Effector memory CD8-positive, alpha-beta T cell (primary cell): ENCODE data around the gene PSEN2.
A peak's percentile ranks its signal among the peaks of the same experiment; 100 is the strongest.
"Not testable (repeated sequence)": the region's sequence is repeated elsewhere in the genome, so short reads cannot be mapped to it uniquely, and the experiment has no call there.

Experiments
- ATAC-seq: fragments of 150-1000 bp; cut with Tn5 transposase; replicated peaks from 2 replicates; pipeline ENCODE4 v1.10.0; 2021; ENCODE audit warnings: mild to moderate bottlenecking, moderate library complexity
- DNase-seq, 3 experiments: peaks; one replicate each; pipeline ENCODE4 v3.0.0; 2021
- H3K27ac Mint-ChIP-seq, 2 donors: one replicate each; pipeline ENCODE4 v1.8.0; 2022; ENCODE audit warnings: mild to moderate bottlenecking in 2 of 2, mixed read lengths in 2 of 2, moderate library complexity in 2 of 2
- H3K27me3 Mint-ChIP-seq, 2 donors: one replicate each; pipeline ENCODE4 v1.8.0; 2022; ENCODE audit warnings: mixed read lengths in 2 of 2
- H3K36me3 Mint-ChIP-seq: one replicate; pipeline ENCODE4 v1.8.0; 2022; ENCODE audit warnings: mild to moderate bottlenecking, moderate library complexity, mixed read lengths; ENCODE audit not compliant: insufficient read depth
- H3K4me1 Mint-ChIP-seq, 2 donors: one replicate each; pipeline ENCODE4 v1.8.0; 2022; ENCODE audit warnings: low read depth in 2 of 2, mixed read lengths in 2 of 2
- H3K4me3 Mint-ChIP-seq, 2 donors: one replicate each; pipeline ENCODE4 v1.8.0; 2022; ENCODE audit warnings: mild to moderate bottlenecking in 2 of 2, mixed read lengths in 2 of 2, moderate library complexity in 2 of 2
- H3K9me3 Mint-ChIP-seq, 2 donors: one replicate each; pipeline ENCODE4 v1.8.0; 2022; ENCODE audit warnings: mixed read lengths in 2 of 2

Gene PSEN2

DNA sequence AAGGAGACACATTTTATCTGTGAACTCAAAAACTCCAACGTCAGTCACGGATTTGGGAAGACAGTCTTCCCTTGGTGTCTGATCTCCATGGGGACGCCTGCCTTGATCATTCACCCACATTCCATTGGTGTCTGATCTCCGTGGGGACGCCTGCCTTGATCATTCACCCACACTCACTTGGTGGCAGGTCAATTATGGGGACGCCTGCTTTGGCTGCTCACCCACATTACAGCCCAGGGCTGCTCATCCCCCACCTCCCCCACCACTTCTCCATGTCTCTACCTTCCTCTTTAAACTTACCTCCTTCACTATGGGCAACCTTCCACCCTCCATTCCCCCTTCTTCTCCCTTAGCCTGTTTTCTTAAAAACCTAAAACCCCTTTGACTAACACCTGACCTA lies 36.2 kb upstream of the PSEN2 start:
- H3K36me3 Mint-ChIP-seq, DNase-seq, ATAC-seq, H3K4me1 Mint-ChIP-seq, H3K27ac Mint-ChIP-seq, H3K4me3 Mint-ChIP-seq, H3K9me3 Mint-ChIP-seq: not testable (repeated sequence)
- H3K27me3 Mint-ChIP-seq = peaks cover 10 to 26% of the 10 kb centered on the region in 2 donors

DNA sequence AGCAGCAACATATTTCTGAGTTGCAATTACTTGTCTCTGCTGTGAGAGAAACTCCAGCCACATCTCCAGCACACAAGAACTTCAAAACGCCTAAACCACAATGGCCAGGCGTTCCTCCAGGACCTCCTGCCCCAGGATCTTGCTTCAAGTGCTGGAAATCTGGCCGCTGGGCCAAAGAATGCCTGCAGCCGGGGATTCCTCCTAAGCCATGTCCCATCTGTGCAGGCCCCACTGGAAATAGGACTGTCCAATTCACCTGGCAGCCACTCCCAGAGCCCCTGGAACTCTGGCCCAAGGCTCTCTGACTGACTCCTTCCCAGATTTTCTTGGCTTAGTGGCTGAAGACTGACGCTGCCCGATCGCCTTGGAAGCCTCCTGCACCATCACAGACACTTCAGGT lies 35.0 kb upstream of the PSEN2 start:
- H3K27me3 Mint-ChIP-seq = peaks cover 9 to 26% of the 10 kb centered on the region in 2 donors
- H3K4me1 Mint-ChIP-seq, H3K36me3 Mint-ChIP-seq, H3K9me3 Mint-ChIP-seq, ATAC-seq, H3K27ac Mint-ChIP-seq, H3K4me3 Mint-ChIP-seq, DNase-seq: not testable (repeated sequence)

DNA sequence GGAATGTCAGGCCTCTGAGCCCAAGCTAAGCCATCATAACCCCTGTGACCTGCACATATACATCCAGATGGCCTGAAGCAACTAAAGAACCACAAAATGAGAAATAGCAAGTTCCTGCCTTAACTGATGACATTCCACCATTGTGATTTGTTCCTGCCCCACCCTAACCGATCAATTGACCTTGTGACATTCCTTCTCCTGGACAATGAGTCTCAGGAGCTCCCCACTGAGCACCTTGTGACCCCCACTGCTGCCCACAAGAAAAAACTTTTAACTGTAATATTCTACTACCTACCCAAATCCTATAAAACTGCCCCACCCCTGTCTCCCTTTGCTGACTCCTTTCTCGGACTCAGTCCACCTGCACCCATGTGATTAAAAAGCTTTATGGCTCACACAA lies 32.5 kb upstream of the PSEN2 start:
- not testable (repeated sequence) for ATAC-seq, H3K27ac Mint-ChIP-seq, H3K4me3 Mint-ChIP-seq

GRCh38 chr1:226838456-226838855 lies 32.0 kb upstream of the PSEN2 start:
- Mint-ChIP-seq H3K9me3 (no peaks in the 10 kb centered on the region), H3K27me3 (peaks cover 0 to 17% of the 10 kb centered on the region in 2 donors), H3K4me1 (no peaks in the 10 kb centered on the region), H3K4me3 (no peak overlapping the region), H3K27ac (no peak overlapping the region), H3K36me3 (no peaks in the 10 kb centered on the region)
- ATAC-seq (no peak), DNase-seq (no peak)

More for the DNA sequence above, 32.5 kb upstream of the PSEN2 start:
- H3K36me3 Mint-ChIP-seq, DNase-seq, H3K4me1 Mint-ChIP-seq, H3K9me3 Mint-ChIP-seq: not testable (repeated sequence)
- peaks cover 0 to 19% of the 10 kb centered on the region in 2 donors for H3K27me3 Mint-ChIP-seq

- DNase-seq = no peak
- no peak overlapping the region for H3K27ac Mint-ChIP-seq
These were observed 24.8 kb upstream of the PSEN2 start for GRCh38 chr1:226845624-226846023.

DNA sequence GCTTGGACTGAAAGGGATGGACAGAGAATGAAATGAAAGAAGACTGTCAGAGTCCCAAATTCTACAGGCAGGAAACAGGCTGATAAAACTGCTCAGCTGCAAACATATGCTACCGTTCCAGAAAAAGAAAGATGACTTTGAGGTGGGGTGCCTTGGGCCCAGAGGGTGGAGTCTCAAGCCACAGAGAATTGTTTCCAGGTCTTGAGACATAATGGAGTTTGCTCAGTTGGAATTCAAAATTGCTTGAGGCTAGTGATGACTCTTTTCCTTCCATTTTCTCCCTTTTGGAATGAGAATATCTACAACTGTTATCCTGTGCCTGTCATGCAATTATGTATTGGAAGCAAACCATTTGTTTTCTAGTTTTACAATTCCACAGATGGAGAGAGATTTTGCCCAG lies 23.6 kb upstream of the PSEN2 start:
- DNase-seq (no peak), ATAC-seq (no peak)
- Mint-ChIP-seq H3K27me3 (no peaks in the 10 kb centered on the region), H3K9me3 (no peaks in the 10 kb centered on the region), H3K36me3 (no peaks in the 10 kb centered on the region), H3K27ac (no peak overlapping the region), H3K4me3 (no peak overlapping the region), H3K4me1 (peaks cover 0 to 4% of the 10 kb centered on the region in 2 donors)

More at GRCh38 chr1:226845624-226846023, 24.8 kb upstream of the PSEN2 start:
- peaks cover 0 to 4% of the 10 kb centered on the region in 2 donors for H3K4me1 Mint-ChIP-seq
- no peaks in the 10 kb centered on the region for H3K36me3 Mint-ChIP-seq
- no peaks in the 10 kb centered on the region for H3K9me3 Mint-ChIP-seq
- ATAC-seq = no peak
- H3K27me3 Mint-ChIP-seq = no peaks in the 10 kb centered on the region
- H3K4me3 Mint-ChIP-seq = no peak overlapping the region

- ATAC-seq, H3K4me3 Mint-ChIP-seq, H3K27ac Mint-ChIP-seq, H3K36me3 Mint-ChIP-seq, H3K4me1 Mint-ChIP-seq, H3K9me3 Mint-ChIP-seq, DNase-seq: not testable (repeated sequence)
- peaks cover 0 to 12% of the 10 kb centered on the region in 2 donors for H3K27me3 Mint-ChIP-seq
These were observed 15.9 kb upstream of the PSEN2 start for GRCh38 chr1:226854548-226854947.

DNA sequence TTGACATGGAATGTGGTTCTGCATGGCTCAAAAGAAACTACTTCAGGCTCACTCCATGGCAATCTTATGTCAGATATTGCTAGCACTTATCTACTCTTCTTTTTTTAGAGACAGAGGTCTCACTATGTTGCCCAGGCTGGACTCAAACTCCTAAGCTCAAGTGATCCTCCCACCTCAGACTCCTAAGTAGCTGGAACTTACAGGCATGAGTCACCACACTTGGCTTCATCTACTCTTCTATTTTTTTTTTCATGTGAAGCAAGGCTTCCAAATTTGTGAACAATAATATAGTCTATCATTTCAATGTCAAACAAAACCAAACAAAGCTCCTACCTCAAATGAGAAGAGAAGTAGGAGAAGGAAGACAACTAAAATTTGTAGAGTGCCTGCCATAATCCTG lies 7.5 kb upstream of the PSEN2 start:
- no peaks in the 10 kb centered on the region for H3K36me3 Mint-ChIP-seq
- H3K27ac Mint-ChIP-seq = no peak overlapping the region
- no peaks in the 10 kb centered on the region for H3K9me3 Mint-ChIP-seq
- DNase-seq (no peak), ATAC-seq (no peak)
- no peak overlapping the region for H3K4me3 Mint-ChIP-seq
- no peaks in the 10 kb centered on the region for H3K4me1 Mint-ChIP-seq
- H3K27me3 Mint-ChIP-seq = peaks cover 10 to 18% of the 10 kb centered on the region in 2 donors

DNA sequence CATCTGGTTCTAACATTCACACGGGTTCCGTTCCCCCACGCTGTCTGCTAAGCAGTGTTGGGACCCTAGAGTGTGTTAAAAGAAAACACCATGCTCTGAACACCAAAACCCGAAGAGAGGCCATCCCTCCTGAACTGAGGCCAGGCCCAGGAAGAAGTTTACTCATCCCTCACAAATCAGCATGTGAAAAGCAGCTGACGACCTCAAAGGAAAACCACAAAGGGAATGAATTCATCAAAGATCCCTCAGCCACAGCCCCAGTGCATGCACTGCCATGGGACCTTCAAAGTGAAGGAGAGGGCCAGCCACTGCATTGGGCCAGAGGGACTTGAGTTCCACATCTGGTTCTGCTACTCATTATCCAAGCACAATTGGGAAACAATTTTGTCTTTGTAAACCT lies 7.0 kb upstream of the PSEN2 start:
- peaks cover 10 to 21% of the 10 kb centered on the region in 2 donors for H3K27me3 Mint-ChIP-seq
- no peak overlapping the region for H3K4me3 Mint-ChIP-seq
- no peaks in the 10 kb centered on the region for H3K4me1 Mint-ChIP-seq
- H3K36me3 Mint-ChIP-seq = no peaks in the 10 kb centered on the region
- ATAC-seq = no peak
- H3K27ac Mint-ChIP-seq = no peak overlapping the region
- no peaks in the 10 kb centered on the region for H3K9me3 Mint-ChIP-seq
- DNase-seq = no peak

DNA sequence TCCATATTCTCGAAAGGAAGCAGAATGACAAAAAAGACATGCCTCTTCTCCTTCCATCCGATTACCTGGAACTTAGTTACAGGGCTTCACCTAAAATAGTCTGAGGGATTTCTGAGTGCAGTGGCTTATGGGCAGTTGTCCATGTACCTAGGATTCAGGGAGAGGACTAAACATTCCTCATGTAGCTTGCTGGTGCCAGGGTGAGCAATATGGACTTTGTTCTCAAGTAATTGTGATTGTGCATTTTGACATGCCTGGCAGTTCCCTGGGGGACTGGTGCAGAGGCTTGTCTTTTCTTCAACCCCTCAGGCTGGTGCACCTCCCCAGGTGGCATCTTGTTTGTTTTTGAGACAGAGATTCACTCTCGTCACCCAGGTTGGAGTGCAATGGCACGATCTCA lies 6.1 kb upstream of the PSEN2 start:
- Mint-ChIP-seq H3K36me3 (no peaks in the 10 kb centered on the region), H3K4me3 (no peak overlapping the region), H3K4me1 (no peaks in the 10 kb centered on the region), H3K27ac (no peak overlapping the region), H3K27me3 (peaks cover 10 to 28% of the 10 kb centered on the region in 2 donors), H3K9me3 (no peaks in the 10 kb centered on the region)
- DNase-seq (no peak), ATAC-seq (no peak)

DNA sequence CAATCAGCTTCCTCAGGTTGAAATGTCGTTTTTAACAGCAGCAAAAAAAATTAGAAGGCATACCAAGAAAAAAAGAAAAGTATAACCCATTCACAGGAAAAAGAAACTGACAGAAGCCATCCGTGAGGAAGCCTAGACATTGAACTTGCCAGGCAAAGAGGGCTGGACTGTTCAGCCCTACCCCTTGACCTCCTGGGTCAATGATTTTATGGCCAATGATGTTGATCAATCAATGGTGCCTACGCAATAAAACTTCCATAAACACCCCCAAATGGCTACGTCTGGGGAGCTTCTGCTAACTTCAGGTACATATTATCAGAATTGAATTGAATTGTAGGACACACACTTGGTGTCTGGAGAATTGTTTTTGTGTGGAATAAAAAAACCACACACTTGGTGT lies 4.8 kb upstream of the PSEN2 start:
- Mint-ChIP-seq H3K27ac (no peak overlapping the region), H3K4me3 (no peak overlapping the region), H3K36me3 (no peaks in the 10 kb centered on the region), H3K9me3 (no peaks in the 10 kb centered on the region), H3K27me3 (peaks cover 10 to 28% of the 10 kb centered on the region in 2 donors), H3K4me1 (peaks cover 4 to 5% of the 10 kb centered on the region in 2 donors)
- ATAC-seq (no peak), DNase-seq (no peak)

- H3K4me1 Mint-ChIP-seq = peaks cover 5 to 8% of the 10 kb centered on the region in 2 donors
- no peak for DNase-seq
- no peaks in the 10 kb centered on the region for H3K36me3 Mint-ChIP-seq
- no peak overlapping the region for H3K4me3 Mint-ChIP-seq
- H3K27ac Mint-ChIP-seq = no peak overlapping the region
- H3K9me3 Mint-ChIP-seq = no peaks in the 10 kb centered on the region
- peaks cover 6 to 19% of the 10 kb centered on the region in 2 donors for H3K27me3 Mint-ChIP-seq
- ATAC-seq = no peak
These were observed 2.9 kb upstream of the PSEN2 start for GRCh38 chr1:226867461-226868054.

GRCh38 chr1:226868726-226869125 lies 1.7 kb upstream of the PSEN2 start:
- no peak overlapping the region for H3K4me3 Mint-ChIP-seq
- H3K27ac Mint-ChIP-seq = no peak overlapping the region
- H3K9me3 Mint-ChIP-seq = no peaks in the 10 kb centered on the region
- peaks cover 5 to 8% of the 10 kb centered on the region in 2 donors for H3K4me1 Mint-ChIP-seq
- DNase-seq (no peak), ATAC-seq (no peak)
- peaks cover 6 to 19% of the 10 kb centered on the region in 2 donors for H3K27me3 Mint-ChIP-seq
- no peaks in the 10 kb centered on the region for H3K36me3 Mint-ChIP-seq

- peak overlapping the region; percentile 29 to 85 for H3K27ac Mint-ChIP-seq
- H3K4me3 Mint-ChIP-seq = peak overlapping the region; percentile 87 to 89
- no peak for ATAC-seq
These were observed 403 bp upstream of the PSEN2 start for GRCh38 chr1:226870026-226870400.

More at GRCh38 chr1:226870026-226870400, 403 bp upstream of the PSEN2 start:
- no peak for DNase-seq
- Mint-ChIP-seq H3K36me3 (no peaks in the 10 kb centered on the region), H3K27me3 (peaks cover 6 to 19% of the 10 kb centered on the region in 2 donors), H3K9me3 (no peaks in the 10 kb centered on the region), H3K4me1 (peaks cover 5 to 8% of the 10 kb centered on the region in 2 donors)
